ENCODE measurements around the gene RAB7B.

RAB7B gene

GRCh38 chr1:205944525-205944924, 58.7 kb downstream of the RAB7B start:
- no peak for FAIRE-seq

GRCh38 chr1:205943245-205943644, 60.0 kb downstream of the RAB7B start, which contains the start of gene SLC26A9:
TSS of gene SLC26A9 (minus strand) at chr1:205943456. CDS start at chr1:205935820, 7,636 bp downstream.
- no peak for FAIRE-seq

DNA sequence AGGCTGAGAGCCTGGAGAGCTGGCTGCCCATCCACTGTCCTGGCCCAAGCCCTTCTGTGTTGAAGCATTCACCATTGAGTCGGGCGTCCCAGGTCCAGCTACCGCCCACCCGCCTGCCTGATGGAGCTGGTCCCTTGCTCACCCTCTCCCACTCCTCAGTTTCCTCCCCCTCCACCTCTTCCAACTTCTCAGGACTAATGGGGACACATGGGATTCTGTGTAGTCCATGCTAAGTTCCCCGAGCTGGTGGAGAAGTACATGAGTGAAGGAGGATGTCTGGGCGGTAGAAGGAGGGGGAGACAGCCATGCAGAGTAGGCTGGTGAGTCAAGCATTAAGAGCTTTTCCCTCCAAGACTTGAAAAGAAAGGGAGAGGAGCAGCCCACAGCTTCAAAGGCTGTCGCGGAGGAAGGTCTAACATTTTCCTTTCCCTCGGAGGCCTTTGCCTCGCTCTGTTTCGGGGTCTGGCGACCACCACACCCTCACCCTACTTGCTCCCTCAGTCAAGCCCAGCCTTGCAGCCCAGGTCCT, 60.5 kb downstream of the RAB7B start:
- FAIRE-seq, result no peak

GRCh38 chr1:205940710-205941109, 62.5 kb downstream of the RAB7B start:
- no peak for FAIRE-seq

- FAIRE-seq, result no peak
Observed at GRCh38 chr1:205939690-205940330, 63.4 kb downstream of the RAB7B start.

GRCh38 chr1:205938682-205939081, 64.5 kb downstream of the RAB7B start:
- no peak for FAIRE-seq

DNA sequence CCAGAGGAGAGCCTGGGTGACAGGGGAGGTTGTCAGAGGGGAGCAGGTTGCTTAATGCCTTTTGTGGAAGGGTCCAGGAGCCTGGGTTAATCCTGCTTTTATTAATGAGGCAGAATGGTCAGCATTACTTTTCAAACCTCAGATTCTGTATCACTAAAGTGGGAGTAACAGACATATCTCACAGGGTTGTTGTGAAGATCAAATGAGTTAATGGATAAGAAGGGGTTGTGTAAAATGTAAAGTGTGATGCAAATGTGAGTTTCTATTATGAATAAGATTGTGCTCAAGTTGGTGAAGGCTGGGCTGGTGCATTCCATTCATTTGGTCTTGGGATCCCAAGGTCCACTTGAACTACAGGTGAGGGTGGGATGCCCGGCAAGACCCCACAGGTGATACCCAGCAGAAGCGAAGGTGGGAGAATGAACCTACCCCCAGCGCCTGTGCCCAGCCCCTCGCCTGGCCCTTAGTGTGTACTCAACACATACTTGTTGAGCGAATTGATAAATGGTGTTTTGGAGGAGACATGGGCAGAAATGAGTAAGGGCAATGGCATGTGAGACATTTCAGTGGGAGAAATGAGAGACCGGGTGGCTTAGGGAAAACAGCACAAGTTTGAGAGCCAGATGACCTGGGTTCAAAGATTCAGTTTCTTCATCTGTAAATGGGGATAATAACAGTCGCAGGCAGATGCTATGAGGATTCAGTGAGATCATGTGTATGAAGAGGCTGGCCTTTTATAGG, 66.2 kb downstream of the RAB7B start:
- FAIRE-seq, result no peak

DNA sequence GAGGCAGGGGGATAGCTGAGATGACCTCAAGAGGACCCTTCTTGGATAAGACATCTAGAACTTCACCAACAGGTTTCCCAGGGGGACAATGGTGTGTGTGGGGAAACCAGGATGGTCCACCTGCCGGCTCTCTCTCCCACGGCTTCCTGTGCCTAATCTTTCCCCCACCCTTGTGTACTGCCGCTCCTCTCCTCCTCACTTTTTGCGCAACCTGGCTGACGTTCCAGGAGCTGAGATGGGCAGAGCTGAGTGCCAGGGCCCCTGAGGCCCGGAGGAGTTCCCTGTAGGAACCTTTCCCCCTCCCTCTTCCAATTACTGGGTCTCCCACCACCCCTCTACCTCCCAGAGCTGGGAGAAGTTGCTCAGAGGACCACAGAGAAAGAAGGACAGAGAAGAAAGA, 66.9 kb downstream of the RAB7B start:
- no peak for FAIRE-seq

DNA sequence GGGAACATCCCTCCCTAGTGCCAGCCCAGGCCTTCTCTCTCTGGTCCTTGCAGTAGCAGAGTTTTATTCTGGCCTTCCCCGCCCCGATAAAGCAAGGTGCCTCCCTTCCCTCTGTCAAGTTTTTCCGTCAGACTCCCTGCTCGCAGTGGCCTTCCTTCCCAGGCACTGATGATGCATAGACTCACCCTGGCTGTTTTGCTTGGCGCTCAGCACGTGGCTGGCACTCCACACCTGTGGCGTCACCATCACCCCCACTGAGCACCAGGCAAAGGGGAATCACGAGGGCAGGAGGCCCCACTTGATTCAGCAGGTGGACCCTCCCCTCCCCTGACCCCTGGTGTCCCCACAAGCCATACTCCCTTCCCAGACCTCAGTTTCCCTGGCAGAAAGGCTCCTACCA, 67.3 kb downstream of the RAB7B start:
- no peak for FAIRE-seq

DNA sequence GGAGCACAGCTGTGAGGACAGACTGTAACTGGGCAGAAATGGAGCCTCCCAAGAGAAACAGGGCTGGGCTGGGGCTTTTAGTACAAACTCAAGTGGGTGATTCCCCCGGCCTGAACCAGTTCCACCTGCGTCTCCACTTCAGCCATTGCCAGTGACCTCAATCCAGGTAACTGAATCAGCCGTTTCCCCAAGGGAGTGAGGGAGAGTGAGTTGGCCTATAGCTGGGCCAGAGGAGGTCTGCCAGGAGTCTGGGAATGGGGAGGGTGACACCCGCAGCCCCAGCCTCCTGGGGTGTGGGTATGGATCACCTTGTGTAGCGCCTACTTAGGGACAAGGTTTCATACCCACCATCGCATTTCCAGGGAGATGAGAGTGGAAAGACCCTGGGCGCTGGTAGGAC, 68.4 kb downstream of the RAB7B start:
- no peak for FAIRE-seq

- no peak for FAIRE-seq
Observed at GRCh38 chr1:205933671-205934618, 69.2 kb downstream of the RAB7B start.

- no peak for FAIRE-seq
Observed at GRCh38 chr1:205932776-205933175, 70.4 kb downstream of the RAB7B start.

GRCh38 chr1:205930799-205931281, 72.4 kb downstream of the RAB7B start:
- FAIRE-seq, result no peak

DNA sequence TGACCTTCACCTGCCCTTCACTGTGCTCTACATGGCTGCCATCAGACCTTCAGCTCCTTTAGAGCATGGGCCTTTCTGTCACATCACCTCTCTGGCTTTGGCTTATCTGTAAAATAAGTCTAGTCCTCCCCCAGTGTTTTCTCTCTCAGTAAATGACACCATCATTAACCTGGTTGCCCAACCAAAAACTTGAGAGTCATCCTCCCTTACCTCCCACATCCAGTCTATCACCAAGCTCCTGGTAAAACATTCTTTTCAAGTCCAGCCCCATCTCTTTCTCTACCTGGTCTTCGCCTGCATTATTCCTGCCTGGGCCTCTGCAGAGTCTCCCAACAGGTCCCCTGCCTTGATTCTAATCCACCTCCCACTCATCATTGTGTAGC, 73.0 kb downstream of the RAB7B start:
- no peak for FAIRE-seq

DNA sequence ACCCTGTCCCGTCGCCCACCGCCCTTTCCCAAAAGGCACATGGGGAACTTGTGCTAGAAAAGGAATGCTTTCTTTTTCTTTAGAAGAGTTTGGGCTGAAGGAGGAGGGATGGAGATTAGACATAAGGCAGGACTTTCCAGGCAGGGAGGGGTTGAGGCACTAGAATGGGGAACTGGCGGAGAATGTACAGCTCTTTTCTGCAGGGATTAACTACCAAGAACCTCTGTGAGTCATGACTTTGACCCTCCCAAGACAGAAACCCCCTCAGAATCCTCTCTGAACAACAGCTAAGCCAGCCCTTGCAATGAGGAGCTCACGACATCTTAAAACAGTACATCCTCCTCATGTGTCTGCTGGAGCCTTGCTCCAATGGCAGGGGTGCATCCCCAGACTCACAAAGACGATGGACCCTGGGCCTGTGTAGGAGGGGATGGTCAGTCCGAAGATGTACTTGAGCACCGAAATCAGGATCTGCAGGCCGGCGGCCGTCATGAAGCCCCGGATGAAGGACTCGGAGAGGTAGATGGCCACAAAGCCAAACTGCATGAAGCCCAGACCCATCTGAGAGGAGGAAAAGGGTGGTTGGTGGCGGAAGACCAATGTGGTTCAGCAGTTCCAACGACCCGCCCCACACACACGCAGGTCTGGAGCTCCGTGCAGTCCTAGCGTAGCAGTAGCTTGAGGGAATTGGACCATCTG, 73.5 kb downstream of the RAB7B start:
- FAIRE-seq, result no peak

DNA sequence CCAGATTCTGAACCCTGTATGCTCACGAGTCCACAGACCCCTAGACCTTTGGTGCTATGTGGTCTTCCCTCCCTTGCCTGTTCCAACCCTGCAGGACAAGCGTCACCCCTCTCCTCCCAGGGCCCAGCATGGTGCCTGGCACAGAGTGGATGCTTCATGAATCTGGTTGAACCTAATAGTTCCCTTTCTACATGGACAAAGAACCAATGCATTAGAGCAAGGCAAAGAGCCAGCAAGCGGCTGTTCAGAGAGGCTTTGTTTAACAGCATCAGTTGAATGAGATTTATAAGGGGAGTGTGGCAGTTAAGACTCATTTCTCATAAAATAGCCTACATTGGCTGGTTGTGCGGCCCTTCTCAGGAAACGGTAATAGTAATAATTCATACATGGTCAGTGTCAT, 74.9 kb downstream of the RAB7B start:
- FAIRE-seq, result no peak

DNA sequence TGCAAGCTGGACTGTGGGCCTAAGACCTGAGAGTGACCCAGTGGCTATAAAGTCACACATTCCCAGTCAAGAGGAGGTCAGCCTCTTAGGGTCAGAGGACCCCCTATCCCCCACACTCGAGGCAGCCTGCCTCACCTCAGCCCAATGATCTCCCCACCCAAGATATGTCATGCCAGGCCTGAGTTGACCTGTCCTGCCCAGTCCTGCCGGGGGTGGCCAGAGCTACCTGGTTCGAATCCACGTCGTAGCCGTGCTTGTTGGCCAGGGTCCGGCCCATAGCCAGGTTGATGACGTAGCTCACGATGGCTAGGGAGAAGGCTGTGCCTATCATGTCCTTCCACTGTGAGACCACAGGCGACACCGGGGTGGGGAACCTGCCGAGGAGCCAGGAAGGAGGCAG, 75.5 kb downstream of the RAB7B start:
- no peak for FAIRE-seq

GRCh38 chr1:205927247-205927646, 75.9 kb downstream of the RAB7B start:
- no peak for FAIRE-seq

Data from A204.1 (cell line).